Neural cell (in vitro differentiated cells): Measurements from ENCODE around the gene IFNK. TPM values are rescaled to one million over a fixed set of nuclear protein-coding genes. Genes with fewer than 3 reads are reported as not detected.

Experiments
- H2AFZ ChIP-seq: fragments of 200-600, 300-800 bp; sonication (generic), shearing (Covaris generic); 2 replicates; pipeline ENCODE4 v1.6.0; 2014; ENCODE audit warnings: low read depth, mild to moderate bottlenecking, antibody characterized with exemption, low read length, moderate library complexity
- H3F3A ChIP-seq: fragments of 200-600 bp; shearing (Covaris generic); 2 replicates; pipeline ENCODE4 v1.6.1; 2016; ENCODE audit warnings: mild to moderate bottlenecking, moderate library complexity, mixed read lengths, antibody characterized with exemption, low read length; ENCODE audit not compliant: insufficient read depth, poor library complexity, severe bottlenecking
- H3K27ac ChIP-seq: fragments of 200-600, 300-800 bp; sonication (generic), shearing (Covaris generic); 2 replicates; pipeline ENCODE4 v1.5.1; 2014; ENCODE audit warnings: mild to moderate bottlenecking, low read length, moderate library complexity
- H3K27me3 ChIP-seq: fragments of 300-800, 200-600 bp; sonication (generic), shearing (Covaris generic); 2 replicates; pipeline ENCODE4 v1.6.0; 2014; ENCODE audit warnings: mild to moderate bottlenecking, low read depth, low read length, moderate library complexity; ENCODE audit not compliant: insufficient read depth
- H3K36me3 ChIP-seq: fragments of 300-800, 200-600 bp; sonication (generic), shearing (Covaris generic); 2 replicates; pipeline ENCODE4 v1.5.1; 2014; ENCODE audit warnings: mild to moderate bottlenecking, antibody characterized with exemption, low read length, moderate library complexity; ENCODE audit not compliant: insufficient read depth
- H3K4me2 ChIP-seq: fragments of 300-800, 200-600 bp; sonication (generic), shearing (Covaris generic); 2 replicates; pipeline ENCODE4 v1.6.0; 2014; ENCODE audit warnings: mild to moderate bottlenecking, low read length
- H3K4me3 ChIP-seq: fragments of 300-800, 200-600 bp; sonication (generic), shearing (Covaris generic); 2 replicates; pipeline ENCODE4 v1.5.1; 2014; ENCODE audit warnings: mild to moderate bottlenecking, low read length, moderate library complexity
- H3K79me2 ChIP-seq: fragments of 200-600 bp; shearing (Covaris generic); replicated peaks from 2 replicates; pipeline ENCODE4 v1.6.0; 2014; ENCODE audit warnings: mild to moderate bottlenecking, low read length, moderate library complexity; ENCODE audit not compliant: insufficient read depth
- H3K9ac ChIP-seq: fragments of 300-800, 200-600 bp; sonication (generic), shearing (Covaris generic); 2 replicates; pipeline ENCODE4 v1.6.1; 2016; ENCODE audit warnings: mild to moderate bottlenecking, low read length, mixed read lengths
- H3K9me2 ChIP-seq: fragments of 200-600 bp; shearing (Covaris generic); 2 replicates; pipeline ENCODE4 v1.6.1; 2016; ENCODE audit warnings: mild to moderate bottlenecking, low read length, mixed read lengths; ENCODE audit not compliant: insufficient read depth
- H3K9me3 ChIP-seq: fragments of 200-600, 300-800 bp; sonication (generic), shearing (Covaris generic); 2 replicates; pipeline ENCODE4 v1.6.1; 2016; ENCODE audit warnings: mild to moderate bottlenecking, mixed run types, low read length, moderate library complexity, mixed read lengths
- H4K20me1 ChIP-seq: fragments of 200-600 bp; shearing (Covaris generic); 2 replicates; pipeline ENCODE4 v1.6.1; 2016; ENCODE audit warnings: mild to moderate bottlenecking, mixed run types; ENCODE audit not compliant: insufficient read depth
- EP300 ChIP-seq: fragments of 450-650 bp; conservative IDR thresholded peaks from 2 replicates; pipeline ENCODE4 v1.6.1; 2014; ENCODE audit warnings: antibody characterized with exemption, mild to moderate bottlenecking, moderate library complexity; ENCODE audit not compliant: poor library complexity, severe bottlenecking
- EZH2 ChIP-seq: fragments of 200-600, 300-800 bp; shearing (Covaris generic), sonication (generic); IDR thresholded peaks from 2 replicates; pipeline ENCODE4 v1.6.1; 2014; ENCODE audit warnings: antibody characterized with exemption, low read length, borderline replicate concordance, mild to moderate bottlenecking; ENCODE audit not compliant: insufficient read depth, poor library complexity, severe bottlenecking
- MXI1 ChIP-seq: fragments of 450-650 bp; conservative IDR thresholded peaks from 2 replicates; pipeline ENCODE4 v1.6.1; 2014; ENCODE audit warnings: antibody characterized with exemption, mild to moderate bottlenecking; ENCODE audit not compliant: poor library complexity, severe bottlenecking
- POLR2AphosphoS5 ChIP-seq: IDR thresholded peaks from 2 replicates; pipeline ENCODE4 v1.6.1; 2012
- RAD21 ChIP-seq: fragments of 450-650 bp; conservative IDR thresholded peaks from 2 replicates; pipeline ENCODE4 v1.6.1; 2014; ENCODE audit warnings: antibody characterized with exemption, mild to moderate bottlenecking, moderate library complexity
- SMC3 ChIP-seq: fragments of 450-650 bp; conservative IDR thresholded peaks from 2 replicates; pipeline ENCODE4 v1.6.1; 2014; ENCODE audit warnings: antibody characterized with exemption, mild to moderate bottlenecking, moderate library complexity; ENCODE audit not compliant: poor library complexity
- TAF1 ChIP-seq: IDR thresholded peaks from 2 replicates; pipeline ENCODE4 v1.6.1; 2012; ENCODE audit warnings: low read depth
- polyA plus RNA-seq: library from polyadenylated mRNA; depleted of rRNA; stranded (reverse); fragments of >200 nt; gene quantifications from 2 replicates; pipeline ENCODE4 v1.2.3, GENCODE V29; 2014
- TF ChIP-seq, protein P1 (sequence below): IDR thresholded peaks from 2 replicates; pipeline ENCODE4 v1.6.1; 2012; ENCODE audit warnings: borderline replicate concordance
- TF ChIP-seq, protein P2 (sequence below): fragments of 450-650 bp; IDR thresholded peaks from 2 replicates; pipeline ENCODE4 v1.5.1; 2014; ENCODE audit warnings: antibody characterized with exemption, mild to moderate bottlenecking, moderate library complexity; ENCODE audit not compliant: poor library complexity, severe bottlenecking

IFNK gene
- polyA plus RNA-seq, 1 donor from 2014 or later = not detected

DNA sequence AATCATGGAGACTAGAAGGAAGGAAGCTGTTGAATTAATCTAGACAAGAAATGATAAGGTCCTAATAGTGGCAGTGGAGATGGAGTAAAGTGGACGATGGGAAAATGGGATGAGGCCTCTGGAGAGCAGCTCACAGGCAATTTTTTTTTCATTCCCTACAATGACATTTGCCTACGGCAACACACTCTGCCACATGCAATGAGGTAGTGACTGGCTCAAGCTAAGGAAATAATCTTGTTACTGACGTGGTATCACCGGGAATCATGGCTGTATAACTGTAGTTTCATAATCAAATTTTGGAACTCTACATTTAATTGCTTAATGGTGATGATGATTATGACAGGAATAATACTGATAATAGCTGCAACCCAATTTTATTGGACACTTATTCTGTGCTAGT is 17.6 kb downstream of the IFNK start:
- Histone ChIP-seq H3K9me3 (no peaks in the 10 kb centered on the region), H4K20me1 (no peaks in the 10 kb centered on the region), H3F3A (no peaks in the 10 kb centered on the region), H3K9ac (no peak overlapping the region), H3K4me2 (no peak overlapping the region), H3K4me3 (no peak overlapping the region), H3K9me2 (no peaks in the 10 kb centered on the region), H3K36me3 (peaks cover 12% of the 10 kb centered on the region), H2AFZ (no peak overlapping the region), H3K27me3 (no peaks in the 10 kb centered on the region), H3K27ac (no peak overlapping the region), H3K79me2 (no peaks in the 10 kb centered on the region)
- TF ChIP-seq, protein P1, sequence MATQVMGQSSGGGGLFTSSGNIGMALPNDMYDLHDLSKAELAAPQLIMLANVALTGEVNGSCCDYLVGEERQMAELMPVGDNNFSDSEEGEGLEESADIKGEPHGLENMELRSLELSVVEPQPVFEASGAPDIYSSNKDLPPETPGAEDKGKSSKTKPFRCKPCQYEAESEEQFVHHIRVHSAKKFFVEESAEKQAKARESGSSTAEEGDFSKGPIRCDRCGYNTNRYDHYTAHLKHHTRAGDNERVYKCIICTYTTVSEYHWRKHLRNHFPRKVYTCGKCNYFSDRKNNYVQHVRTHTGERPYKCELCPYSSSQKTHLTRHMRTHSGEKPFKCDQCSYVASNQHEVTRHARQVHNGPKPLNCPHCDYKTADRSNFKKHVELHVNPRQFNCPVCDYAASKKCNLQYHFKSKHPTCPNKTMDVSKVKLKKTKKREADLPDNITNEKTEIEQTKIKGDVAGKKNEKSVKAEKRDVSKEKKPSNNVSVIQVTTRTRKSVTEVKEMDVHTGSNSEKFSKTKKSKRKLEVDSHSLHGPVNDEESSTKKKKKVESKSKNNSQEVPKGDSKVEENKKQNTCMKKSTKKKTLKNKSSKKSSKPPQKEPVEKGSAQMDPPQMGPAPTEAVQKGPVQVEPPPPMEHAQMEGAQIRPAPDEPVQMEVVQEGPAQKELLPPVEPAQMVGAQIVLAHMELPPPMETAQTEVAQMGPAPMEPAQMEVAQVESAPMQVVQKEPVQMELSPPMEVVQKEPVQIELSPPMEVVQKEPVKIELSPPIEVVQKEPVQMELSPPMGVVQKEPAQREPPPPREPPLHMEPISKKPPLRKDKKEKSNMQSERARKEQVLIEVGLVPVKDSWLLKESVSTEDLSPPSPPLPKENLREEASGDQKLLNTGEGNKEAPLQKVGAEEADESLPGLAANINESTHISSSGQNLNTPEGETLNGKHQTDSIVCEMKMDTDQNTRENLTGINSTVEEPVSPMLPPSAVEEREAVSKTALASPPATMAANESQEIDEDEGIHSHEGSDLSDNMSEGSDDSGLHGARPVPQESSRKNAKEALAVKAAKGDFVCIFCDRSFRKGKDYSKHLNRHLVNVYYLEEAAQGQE = no peak
- TF ChIP-seq RAD21 (no peak), EP300 (no peak), POLR2AphosphoS5 (no peak)

DNA sequence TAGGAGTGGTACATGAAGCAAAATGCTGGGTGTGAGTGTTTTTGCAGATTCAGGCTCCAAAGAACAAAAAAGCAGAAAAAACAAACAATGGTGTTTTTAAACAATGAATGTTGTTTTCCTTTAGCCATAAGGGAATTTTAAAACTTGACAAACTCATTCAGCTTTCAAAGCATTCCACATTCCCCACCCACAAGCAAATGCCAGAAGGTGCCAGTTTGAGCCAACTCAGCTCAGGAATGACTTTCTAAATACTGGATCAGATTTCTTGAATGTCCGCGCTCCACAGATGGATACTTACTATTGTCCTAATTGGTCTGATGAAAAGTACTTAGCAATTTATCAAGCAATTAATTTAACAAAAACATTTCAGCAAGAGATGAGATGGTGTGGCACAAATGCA is 18.4 kb downstream of the IFNK start:
- Histone ChIP-seq H3K36me3 (peaks cover 19% of the 10 kb centered on the region), H2AFZ (no peak overlapping the region), H3K9me2 (no peaks in the 10 kb centered on the region), H3K4me2 (no peak overlapping the region), H3F3A (no peaks in the 10 kb centered on the region), H3K9ac (no peak overlapping the region), H3K4me3 (no peak overlapping the region), H3K27me3 (no peaks in the 10 kb centered on the region), H3K79me2 (no peaks in the 10 kb centered on the region), H4K20me1 (no peaks in the 10 kb centered on the region), H3K9me3 (no peaks in the 10 kb centered on the region), H3K27ac (no peak overlapping the region)
- TF ChIP-seq, protein P1 = no peak
- TF ChIP-seq POLR2AphosphoS5 = no peak
- TF ChIP-seq RAD21 = no peak
- TF ChIP-seq SMC3 = no peak
- TF ChIP-seq TAF1 = no peak
- TF ChIP-seq EP300 = no peak

DNA sequence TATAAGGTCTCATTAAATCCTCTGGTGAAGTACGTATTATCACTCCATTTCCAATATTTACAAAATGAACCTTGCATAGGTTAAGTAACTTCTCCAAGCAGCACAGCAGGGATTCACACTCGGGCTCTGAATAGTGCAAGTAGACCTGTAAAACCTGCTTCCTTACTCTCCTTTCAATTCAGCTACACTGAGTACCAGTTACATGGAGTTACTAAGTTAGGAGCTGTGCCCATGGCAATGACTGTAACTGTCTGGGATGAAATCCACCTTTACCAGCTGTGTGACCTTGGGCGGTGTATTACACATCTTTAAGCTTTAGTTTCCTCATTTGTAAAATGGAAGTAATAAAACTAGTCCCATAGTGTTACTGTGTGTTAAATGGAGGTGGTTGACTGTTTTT is 21.4 kb downstream of the IFNK start:
- no peak overlapping the region for H3K4me2 ChIP-seq
- H3K27me3 ChIP-seq = no peaks in the 10 kb centered on the region
- peaks cover 23% of the 10 kb centered on the region for H3K36me3 ChIP-seq
- TF ChIP-seq, protein P2, sequence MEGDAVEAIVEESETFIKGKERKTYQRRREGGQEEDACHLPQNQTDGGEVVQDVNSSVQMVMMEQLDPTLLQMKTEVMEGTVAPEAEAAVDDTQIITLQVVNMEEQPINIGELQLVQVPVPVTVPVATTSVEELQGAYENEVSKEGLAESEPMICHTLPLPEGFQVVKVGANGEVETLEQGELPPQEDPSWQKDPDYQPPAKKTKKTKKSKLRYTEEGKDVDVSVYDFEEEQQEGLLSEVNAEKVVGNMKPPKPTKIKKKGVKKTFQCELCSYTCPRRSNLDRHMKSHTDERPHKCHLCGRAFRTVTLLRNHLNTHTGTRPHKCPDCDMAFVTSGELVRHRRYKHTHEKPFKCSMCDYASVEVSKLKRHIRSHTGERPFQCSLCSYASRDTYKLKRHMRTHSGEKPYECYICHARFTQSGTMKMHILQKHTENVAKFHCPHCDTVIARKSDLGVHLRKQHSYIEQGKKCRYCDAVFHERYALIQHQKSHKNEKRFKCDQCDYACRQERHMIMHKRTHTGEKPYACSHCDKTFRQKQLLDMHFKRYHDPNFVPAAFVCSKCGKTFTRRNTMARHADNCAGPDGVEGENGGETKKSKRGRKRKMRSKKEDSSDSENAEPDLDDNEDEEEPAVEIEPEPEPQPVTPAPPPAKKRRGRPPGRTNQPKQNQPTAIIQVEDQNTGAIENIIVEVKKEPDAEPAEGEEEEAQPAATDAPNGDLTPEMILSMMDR = no peak
- TF ChIP-seq POLR2AphosphoS5 (no peak), EP300 (no peak), TAF1 (no peak), EZH2 (no peak), MXI1 (no peak), RAD21 (no peak), SMC3 (no peak)
- TF ChIP-seq, protein P1 = no peak
- no peaks in the 10 kb centered on the region for H3K9me2 ChIP-seq
- H3F3A ChIP-seq = no peaks in the 10 kb centered on the region
- H3K4me3 ChIP-seq = no peak overlapping the region
- H3K27ac ChIP-seq = no peak overlapping the region
- no peak overlapping the region for H2AFZ ChIP-seq
- H3K79me2 ChIP-seq = no peaks in the 10 kb centered on the region
- no peak overlapping the region for H3K9ac ChIP-seq
- H3K9me3 ChIP-seq = no peaks in the 10 kb centered on the region
- no peaks in the 10 kb centered on the region for H4K20me1 ChIP-seq
